Measurements from ENCODE around the gene OR2AJ1.
"Not testable (repeated sequence)": the region's sequence is repeated elsewhere in the genome, so short reads cannot be mapped to it uniquely, and the experiment has no call there.

DNA sequence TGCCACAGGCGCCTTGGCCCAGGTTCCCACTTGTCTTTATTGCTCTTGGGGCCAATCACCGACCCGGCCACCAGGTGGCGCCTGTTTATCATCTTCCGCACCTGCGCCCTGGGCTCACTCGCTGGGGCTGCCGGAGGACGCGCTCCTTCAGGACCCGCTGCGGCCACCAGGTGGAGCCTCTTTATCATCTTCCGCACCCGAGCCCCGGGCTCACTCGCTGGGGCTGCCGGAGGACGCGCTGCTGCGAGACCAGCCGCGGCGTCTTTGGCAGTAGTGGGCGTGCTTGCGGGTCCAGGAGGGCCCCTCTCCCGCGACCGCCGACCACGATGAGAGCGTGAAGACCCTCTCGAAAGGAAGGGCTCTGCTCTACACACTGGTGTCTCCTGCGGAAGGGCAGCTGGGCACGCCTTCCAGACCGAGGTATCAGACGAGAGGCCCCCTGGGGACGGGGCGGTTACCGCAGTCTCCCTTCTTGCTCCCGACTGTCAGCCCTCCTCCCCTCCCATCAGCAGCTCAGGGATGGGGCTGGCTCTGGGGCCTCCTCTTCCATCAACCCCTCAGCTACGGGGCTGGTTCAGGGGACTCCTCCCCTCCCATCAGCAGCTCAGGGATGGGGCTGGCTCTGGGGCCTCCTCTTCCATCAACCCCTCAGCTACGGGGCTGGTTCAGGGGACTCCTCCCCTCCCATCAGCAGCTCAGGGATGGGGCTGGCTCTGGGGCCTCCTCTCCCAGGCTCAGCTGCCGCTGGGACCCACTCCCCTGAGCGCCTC lies 12.5 kb downstream of the OR2AJ1 start:
- TF ChIP-seq, protein P1, sequence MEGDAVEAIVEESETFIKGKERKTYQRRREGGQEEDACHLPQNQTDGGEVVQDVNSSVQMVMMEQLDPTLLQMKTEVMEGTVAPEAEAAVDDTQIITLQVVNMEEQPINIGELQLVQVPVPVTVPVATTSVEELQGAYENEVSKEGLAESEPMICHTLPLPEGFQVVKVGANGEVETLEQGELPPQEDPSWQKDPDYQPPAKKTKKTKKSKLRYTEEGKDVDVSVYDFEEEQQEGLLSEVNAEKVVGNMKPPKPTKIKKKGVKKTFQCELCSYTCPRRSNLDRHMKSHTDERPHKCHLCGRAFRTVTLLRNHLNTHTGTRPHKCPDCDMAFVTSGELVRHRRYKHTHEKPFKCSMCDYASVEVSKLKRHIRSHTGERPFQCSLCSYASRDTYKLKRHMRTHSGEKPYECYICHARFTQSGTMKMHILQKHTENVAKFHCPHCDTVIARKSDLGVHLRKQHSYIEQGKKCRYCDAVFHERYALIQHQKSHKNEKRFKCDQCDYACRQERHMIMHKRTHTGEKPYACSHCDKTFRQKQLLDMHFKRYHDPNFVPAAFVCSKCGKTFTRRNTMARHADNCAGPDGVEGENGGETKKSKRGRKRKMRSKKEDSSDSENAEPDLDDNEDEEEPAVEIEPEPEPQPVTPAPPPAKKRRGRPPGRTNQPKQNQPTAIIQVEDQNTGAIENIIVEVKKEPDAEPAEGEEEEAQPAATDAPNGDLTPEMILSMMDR (IDR thresholded peaks at IDR 0.05): peak; percentile 88
- TF ChIP-seq EZH2 (IDR thresholded peaks at IDR 0.05; ENCODE audit: borderline replicate concordance, insufficient read depth, low read depth, low read length, poor library complexity, severe bottlenecking): not testable (repeated sequence)
